H9 (cell line): ENCODE results near the gene SH3TC1. TPM values are rescaled to one million over a fixed set of nuclear protein-coding genes. Genes with fewer than 3 reads are reported as not detected.

ENCODE experiments used
- DNase-seq: peaks from one replicate; pipeline ENCODE4 v3.0.0-alpha.2; 2017
- H2AFZ ChIP-seq: one replicate; pipeline ENCODE4 v1.6.1; 2013; ENCODE audit warnings: mild to moderate bottlenecking, low read length, control low read depth, moderate library complexity
- H2AK5ac ChIP-seq: 2 replicates; pipeline ENCODE4 v1.6.1; 2013; ENCODE audit warnings: low read length, control low read depth, mixed read lengths; ENCODE audit not compliant: insufficient read length
- H2BK120ac ChIP-seq: one replicate; pipeline ENCODE4 v1.6.1; 2013; ENCODE audit warnings: low read depth, mild to moderate bottlenecking, low read length, control low read depth, inconsistent platforms; ENCODE audit not compliant: poor library complexity, severe bottlenecking
- H2BK12ac ChIP-seq: 2 replicates; pipeline ENCODE4 v1.6.1; 2013; ENCODE audit warnings: low read length, control low read depth, mixed read lengths, low read depth; ENCODE audit not compliant: insufficient read length
- H2BK15ac ChIP-seq: 2 replicates; pipeline ENCODE4 v1.6.1; 2013; ENCODE audit warnings: low read depth, low read length, control low read depth
- H2BK20ac ChIP-seq: one replicate; pipeline ENCODE4 v1.6.1; 2013; ENCODE audit warnings: low read depth, mild to moderate bottlenecking, low read length, control low read depth, inconsistent platforms; ENCODE audit not compliant: poor library complexity, severe bottlenecking
- H2BK5ac ChIP-seq: 2 replicates; pipeline ENCODE4 v1.6.1; 2013; ENCODE audit warnings: low read length, control low read depth, mixed read lengths; ENCODE audit not compliant: insufficient read length
- H3K14ac ChIP-seq: 2 replicates; pipeline ENCODE4 v1.6.1; 2013; ENCODE audit warnings: low read length, control low read depth; ENCODE audit not compliant: insufficient read depth
- H3K18ac ChIP-seq: 2 replicates; pipeline ENCODE4 v1.6.1; 2013; ENCODE audit warnings: low read depth, mild to moderate bottlenecking, mixed read lengths, low read length, control low read depth; ENCODE audit not compliant: insufficient read length
- H3K23ac ChIP-seq: 2 replicates; pipeline ENCODE4 v1.6.1; 2013; ENCODE audit warnings: low read length, control low read depth, mixed read lengths, low read depth; ENCODE audit not compliant: insufficient read length
- H3K23me2 ChIP-seq: 2 replicates; pipeline ENCODE4 v1.6.1; 2013; ENCODE audit warnings: low read depth, mild to moderate bottlenecking, mixed read lengths, low read length, control low read depth; ENCODE audit not compliant: insufficient read length, poor library complexity, severe bottlenecking
- H3K27ac ChIP-seq: 2 replicates; pipeline ENCODE4 v1.5.1; 2013; ENCODE audit warnings: low read length, control low read depth, mixed read lengths, low read depth; ENCODE audit not compliant: insufficient read length
- H3K27me3 ChIP-seq: 2 replicates; pipeline ENCODE4 v1.6.1; 2013; ENCODE audit warnings: low read length, control low read depth, inconsistent platforms; ENCODE audit not compliant: insufficient read depth
- H3K4ac ChIP-seq: 2 replicates; pipeline ENCODE4 v1.6.1; 2013; ENCODE audit warnings: low read depth, mild to moderate bottlenecking, control low read depth, inconsistent platforms, low read length, moderate library complexity
- H3K4me1 ChIP-seq: 2 replicates; pipeline ENCODE4 v1.6.1; 2013; ENCODE audit warnings: low read length, control low read depth, inconsistent platforms; ENCODE audit not compliant: insufficient read depth
- H3K4me2 ChIP-seq: 2 replicates; pipeline ENCODE4 v1.6.1; 2013; ENCODE audit warnings: low read length, control low read depth, mixed read lengths; ENCODE audit not compliant: insufficient read length, insufficient read depth
- H3K56ac ChIP-seq: 2 replicates; pipeline ENCODE4 v1.6.1; 2013; ENCODE audit warnings: low read depth, mild to moderate bottlenecking, mixed read lengths, low read length, control low read depth; ENCODE audit not compliant: insufficient read length
- H3K79me1 ChIP-seq: 2 replicates; pipeline ENCODE4 v1.6.1; 2013; ENCODE audit warnings: low read depth, mild to moderate bottlenecking, moderate library complexity, low read length, control low read depth, inconsistent platforms; ENCODE audit not compliant: insufficient read depth, poor library complexity, severe bottlenecking
- H3K79me2 ChIP-seq: 2 replicates; pipeline ENCODE4 v1.6.1; 2013; ENCODE audit warnings: low read length, control low read depth, inconsistent platforms; ENCODE audit not compliant: insufficient read depth
- H3K9ac ChIP-seq: 2 replicates; pipeline ENCODE4 v1.6.1; 2013; ENCODE audit warnings: low read length, control low read depth, mixed read lengths; ENCODE audit not compliant: insufficient read length; ENCODE audit errors: extremely low read depth
- H3K9me3 ChIP-seq: one replicate; pipeline ENCODE4 v1.6.1; 2013; ENCODE audit warnings: low read depth, low read length, inconsistent platforms; ENCODE audit not compliant: control insufficient read depth
- H3T11ph ChIP-seq: one replicate; pipeline ENCODE4 v1.6.1; 2013; ENCODE audit warnings: mild to moderate bottlenecking, low read length, control low read depth, inconsistent platforms
- H4K20me1 ChIP-seq: one replicate; pipeline ENCODE4 v1.6.1; 2013; ENCODE audit not compliant: control insufficient read depth, insufficient read length, insufficient read depth
- H4K5ac ChIP-seq: 2 replicates; pipeline ENCODE4 v1.6.1; 2013; ENCODE audit warnings: low read depth, mild to moderate bottlenecking, mixed read lengths, low read length, control low read depth; ENCODE audit not compliant: insufficient read length
- H4K8ac ChIP-seq: replicated peaks from 2 replicates; pipeline ENCODE4 v1.6.1; 2013; ENCODE audit warnings: low read length, control low read depth, mixed read lengths, low read depth; ENCODE audit not compliant: insufficient read length
- H4K91ac ChIP-seq: 2 replicates; pipeline ENCODE4 v1.6.1; 2013; ENCODE audit warnings: low read depth, mild to moderate bottlenecking, moderate library complexity, mixed read lengths, low read length, control low read depth; ENCODE audit not compliant: insufficient read length
- H3K27ac Mint-ChIP-seq, 3 experiments: 2 replicates in 2 of 3; 3 replicates in 1 of 3; pipeline ENCODE4 v1.8.0; 2020 to 2021; ENCODE audit warnings: mixed read lengths in 3 of 3, mild to moderate bottlenecking in 1 of 3, moderate library complexity in 1 of 3
- H3K27me3 Mint-ChIP-seq: 2 replicates; pipeline ENCODE4 v1.8.0; 2021; ENCODE audit warnings: low read depth, mild to moderate bottlenecking, moderate library complexity, mixed read lengths
- H3K36me3 Mint-ChIP-seq, 3 experiments: 2 replicates in 2 of 3; 3 replicates in 1 of 3; pipeline ENCODE4 v1.8.0; 2020 to 2021; ENCODE audit warnings: low read depth in 3 of 3, mixed read lengths in 3 of 3; ENCODE audit not compliant: insufficient read depth in 1 of 3
- H3K4me1 Mint-ChIP-seq, 2 experiments: 2 replicates each; pipeline ENCODE4 v1.8.0; 2020; ENCODE audit warnings: mixed read lengths in 2 of 2
- H3K4me3 Mint-ChIP-seq, 2 experiments: 2 replicates in 1 of 2; 3 replicates in 1 of 2; pipeline ENCODE4 v1.8.0; 2020 to 2021; ENCODE audit warnings: mild to moderate bottlenecking in 2 of 2, mixed read lengths in 2 of 2, moderate library complexity in 1 of 2
- H3K9me3 Mint-ChIP-seq, 2 experiments: 2 replicates in 1 of 2; 3 replicates in 1 of 2; pipeline ENCODE4 v1.8.0; 2020; ENCODE audit warnings: mild to moderate bottlenecking in 2 of 2, mixed read lengths in 2 of 2, moderate library complexity in 1 of 2
- WGBS: extraction: QIAGEN DNeasy Blood & Tissue Kit; methylation state at CpG from one replicate; pipeline ENCODE4 v1.1.7; 2013; ENCODE audit warnings: missing lambda C conversion rate, low lambda C conversion rate, mixed read lengths; ENCODE audit not compliant: insufficient read length; ENCODE audit errors: extremely low coverage; 5-methylcytosine and 5-hydroxymethylcytosine counted together
- total RNA-seq: library from RNA; stranded (reverse); gene quantifications from 2 replicates; pipeline ENCODE4 v1.2.1, GENCODE V29; 2021
- TF ChIP-seq, protein P1 (sequence below): fragments of 200-600 bp; sonication (generic); conservative IDR thresholded peaks from 3 replicates; pipeline ENCODE4 v1.8.0; 2021; ENCODE audit warnings: antibody characterized with exemption, mild to moderate bottlenecking

The SH3TC1 gene
- total RNA-seq, 1 experiment from 2014 or later = 0.74 TPM

DNA sequence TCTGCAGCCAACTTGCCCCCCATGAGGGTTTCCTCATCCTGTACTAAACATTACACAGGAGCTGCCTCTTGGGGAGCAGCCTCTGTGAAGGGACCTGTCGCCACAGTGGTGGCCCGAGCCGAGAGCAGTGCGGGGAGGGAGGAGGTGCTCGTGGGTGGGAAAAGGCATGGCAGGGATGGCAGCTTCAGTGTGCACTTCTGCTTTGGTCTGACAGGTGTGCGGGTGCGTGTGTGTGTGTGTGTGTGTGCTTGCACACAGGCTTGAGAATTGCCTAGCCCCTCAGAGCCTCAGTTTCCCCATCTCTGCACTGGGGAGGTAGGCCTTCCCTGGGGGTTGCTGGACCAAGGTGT is 3.9 kb downstream of the SH3TC1 start:
- H3K9me3 Mint-ChIP-seq = no peaks in the 10 kb centered on the region
- no peak overlapping the region for H3K18ac ChIP-seq
- H3K4me2 ChIP-seq = no peak overlapping the region
- H2BK20ac ChIP-seq = no peak overlapping the region
- H3K4ac ChIP-seq = no peak overlapping the region
- 0 out of 4 replicates have a peak, but pooled peaks cover 2% of the 10 kb centered on the region in 2 experiments for H3K4me1 Mint-ChIP-seq
- no peak overlapping the region for H3K14ac ChIP-seq
- H2BK5ac ChIP-seq = no peak overlapping the region
- no peak for DNase-seq
- H3K27ac ChIP-seq = no peak overlapping the region
- no peak overlapping the region for H3K56ac ChIP-seq
- H2BK12ac ChIP-seq = no peak overlapping the region
- no peak overlapping the region for H2AFZ ChIP-seq
- TF ChIP-seq, protein P1, sequence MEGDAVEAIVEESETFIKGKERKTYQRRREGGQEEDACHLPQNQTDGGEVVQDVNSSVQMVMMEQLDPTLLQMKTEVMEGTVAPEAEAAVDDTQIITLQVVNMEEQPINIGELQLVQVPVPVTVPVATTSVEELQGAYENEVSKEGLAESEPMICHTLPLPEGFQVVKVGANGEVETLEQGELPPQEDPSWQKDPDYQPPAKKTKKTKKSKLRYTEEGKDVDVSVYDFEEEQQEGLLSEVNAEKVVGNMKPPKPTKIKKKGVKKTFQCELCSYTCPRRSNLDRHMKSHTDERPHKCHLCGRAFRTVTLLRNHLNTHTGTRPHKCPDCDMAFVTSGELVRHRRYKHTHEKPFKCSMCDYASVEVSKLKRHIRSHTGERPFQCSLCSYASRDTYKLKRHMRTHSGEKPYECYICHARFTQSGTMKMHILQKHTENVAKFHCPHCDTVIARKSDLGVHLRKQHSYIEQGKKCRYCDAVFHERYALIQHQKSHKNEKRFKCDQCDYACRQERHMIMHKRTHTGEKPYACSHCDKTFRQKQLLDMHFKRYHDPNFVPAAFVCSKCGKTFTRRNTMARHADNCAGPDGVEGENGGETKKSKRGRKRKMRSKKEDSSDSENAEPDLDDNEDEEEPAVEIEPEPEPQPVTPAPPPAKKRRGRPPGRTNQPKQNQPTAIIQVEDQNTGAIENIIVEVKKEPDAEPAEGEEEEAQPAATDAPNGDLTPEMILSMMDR = no peak
- no peak overlapping the region for H2BK120ac ChIP-seq
- no peak overlapping the region for H4K8ac ChIP-seq
- H3T11ph ChIP-seq = no peak overlapping the region
- peaks cover 1% of the 10 kb centered on the region for H3K27me3 Mint-ChIP-seq
- no peaks in the 10 kb centered on the region for H3K23me2 ChIP-seq
- H3K4me1 ChIP-seq = no peaks in the 10 kb centered on the region
- no peaks in the 10 kb centered on the region for H3K79me1 ChIP-seq
- H4K5ac ChIP-seq = no peak overlapping the region
- no peaks in the 10 kb centered on the region for H3K36me3 Mint-ChIP-seq
- no peak overlapping the region for H2BK15ac ChIP-seq
- H3K9ac ChIP-seq = no peak overlapping the region
- H3K23ac ChIP-seq = no peak overlapping the region
- H3K27ac Mint-ChIP-seq = peak overlapping the region in 1 of 3 experiments; percentile 65; a peak in 1 of 7 replicates
- no peaks in the 10 kb centered on the region for H3K79me2 ChIP-seq
- no peak overlapping the region for H3K4me3 Mint-ChIP-seq
- H3K9me3 ChIP-seq = no peaks in the 10 kb centered on the region
- H3K27me3 ChIP-seq = no peaks in the 10 kb centered on the region
- H4K20me1 ChIP-seq = no peaks in the 10 kb centered on the region
- no CpG with 5 or more reads among the region's 7 CpGs for WGBS
- no peak overlapping the region for H2AK5ac ChIP-seq
- H4K91ac ChIP-seq = no peak overlapping the region
